Duodenal mucosa (tissue), 2 donors: Measurements from ENCODE around the gene ODAD2.

Experiments used
- H3K27ac ChIP-seq: one replicate; pipeline ENCODE4 v1.7.0; 2013; ENCODE audit warnings: low read depth, low read length
- H3K27me3 ChIP-seq, 2 donors: one replicate each; pipeline ENCODE4 v1.7.0; 2013; ENCODE audit warnings: low read length in 2 of 2, control low read depth in 1 of 2; ENCODE audit not compliant: insufficient read depth in 2 of 2, control insufficient read depth in 1 of 2
- H3K36me3 ChIP-seq, 2 donors: one replicate each; pipeline ENCODE4 v1.7.0; 2013; ENCODE audit warnings: low read length in 2 of 2, control low read depth in 1 of 2; ENCODE audit not compliant: insufficient read depth in 2 of 2, control insufficient read depth in 1 of 2
- H3K4me1 ChIP-seq, 2 donors: one replicate each; pipeline ENCODE4 v1.7.0; 2013; ENCODE audit warnings: low read length in 2 of 2, control low read depth in 1 of 2; ENCODE audit not compliant: insufficient read depth in 2 of 2, control insufficient read depth in 1 of 2
- H3K4me3 ChIP-seq, 2 donors: one replicate each; pipeline ENCODE4 v1.7.0; 2013; ENCODE audit warnings: low read length in 2 of 2, low read depth in 1 of 2
- H3K9ac ChIP-seq, 2 donors: one replicate each; pipeline ENCODE4 v1.7.0; 2013; ENCODE audit warnings: low read length in 2 of 2, low read depth in 1 of 2
- H3K9me3 ChIP-seq, 2 donors: one replicate each; pipeline ENCODE4 v1.7.0; 2013; ENCODE audit warnings: low read length in 2 of 2, control low read depth in 1 of 2; ENCODE audit not compliant: control insufficient read depth in 1 of 2

ODAD2 gene

GRCh38 chr10:27792216-27792615 lies 206.7 kb downstream of the ODAD2 start:
- Histone ChIP-seq H3K4me1 (no peaks in the 10 kb centered on the region), H3K9me3 (no peaks in the 10 kb centered on the region), H3K9ac (no peak overlapping the region), H3K36me3 (no peaks in the 10 kb centered on the region), H3K27ac (no peak overlapping the region), H3K27me3 (no peaks in the 10 kb centered on the region), H3K4me3 (no peak overlapping the region)

GRCh38 chr10:27784272-27784671 lies 214.6 kb downstream of the ODAD2 start:
- Histone ChIP-seq H3K27me3 (no peaks in the 10 kb centered on the region), H3K9ac (no peak overlapping the region), H3K36me3 (no peaks in the 10 kb centered on the region), H3K4me1 (no peaks in the 10 kb centered on the region), H3K27ac (no peak overlapping the region), H3K9me3 (no peaks in the 10 kb centered on the region), H3K4me3 (no peak overlapping the region)

GRCh38 chr10:27783660-27784059 lies 215.2 kb downstream of the ODAD2 start:
- Histone ChIP-seq H3K9me3 (no peaks in the 10 kb centered on the region), H3K9ac (no peak overlapping the region), H3K27me3 (no peaks in the 10 kb centered on the region), H3K4me1 (no peaks in the 10 kb centered on the region), H3K36me3 (no peaks in the 10 kb centered on the region), H3K27ac (no peak overlapping the region), H3K4me3 (no peak overlapping the region)

DNA sequence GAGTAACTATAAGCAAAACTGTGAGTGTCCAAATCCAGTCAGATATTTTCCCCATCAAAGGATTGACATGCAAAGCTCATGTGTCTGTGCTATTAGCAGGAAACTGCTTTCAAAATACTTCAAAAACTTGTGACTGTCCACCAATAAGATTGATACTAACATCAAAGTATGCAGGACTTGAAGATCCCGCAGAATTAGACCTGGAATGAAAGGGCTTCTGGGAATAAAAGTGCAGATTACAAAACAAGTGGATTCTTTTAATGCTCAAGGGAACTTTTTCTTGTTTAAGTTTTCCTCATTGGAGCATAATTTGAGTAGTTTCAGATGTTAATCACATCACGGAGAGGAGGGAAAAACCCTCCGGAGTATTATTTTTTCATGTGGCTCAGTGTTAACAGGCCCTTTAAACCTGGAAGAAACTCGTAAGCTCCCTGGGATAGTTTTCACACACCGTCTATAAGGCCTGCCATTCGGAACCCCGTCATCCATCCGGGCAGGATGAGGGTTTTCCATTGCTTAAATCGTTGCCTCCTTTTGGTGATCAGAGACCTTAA lies 219.3 kb downstream of the ODAD2 start:
- Histone ChIP-seq H3K36me3 (no peaks in the 10 kb centered on the region), H3K27me3 (no peaks in the 10 kb centered on the region), H3K4me3 (no peak overlapping the region), H3K27ac (no peak overlapping the region), H3K9me3 (no peaks in the 10 kb centered on the region), H3K4me1 (no peaks in the 10 kb centered on the region), H3K9ac (no peak overlapping the region)

DNA sequence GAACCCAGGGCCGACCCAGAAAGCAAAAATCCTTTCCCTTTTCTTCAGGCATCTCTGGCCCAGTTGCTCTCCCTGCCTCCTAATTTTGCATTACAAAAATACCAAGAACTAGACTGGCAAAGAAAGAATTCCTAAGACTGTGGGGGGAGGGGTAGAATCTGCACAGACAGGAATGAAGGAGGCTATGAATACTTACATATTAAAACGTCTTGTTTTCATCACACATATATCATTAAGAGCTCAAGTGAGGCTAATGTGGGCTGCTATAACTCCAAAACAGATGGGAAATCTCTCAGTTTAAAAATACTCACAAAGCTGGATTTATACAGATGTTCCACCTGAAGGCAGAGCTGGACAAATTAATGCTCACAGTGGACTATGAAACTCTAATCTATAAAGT lies 224.0 kb downstream of the ODAD2 start:
- Histone ChIP-seq H3K9ac (no peak overlapping the region), H3K4me1 (no peaks in the 10 kb centered on the region), H3K4me3 (no peak overlapping the region), H3K27ac (no peak overlapping the region), H3K9me3 (no peaks in the 10 kb centered on the region), H3K27me3 (no peaks in the 10 kb centered on the region), H3K36me3 (no peaks in the 10 kb centered on the region)

GRCh38 chr10:27771231-27771630 lies 227.6 kb downstream of the ODAD2 start:
- no peaks in the 10 kb centered on the region for H3K9me3 ChIP-seq
- H3K4me1 ChIP-seq, result no peaks in the 10 kb centered on the region
- H3K4me3 ChIP-seq, result no peak overlapping the region
- no peaks in the 10 kb centered on the region for H3K36me3 ChIP-seq
- H3K27me3 ChIP-seq, result no peaks in the 10 kb centered on the region
- no peak overlapping the region for H3K27ac ChIP-seq
- H3K9ac ChIP-seq, result no peak overlapping the region

DNA sequence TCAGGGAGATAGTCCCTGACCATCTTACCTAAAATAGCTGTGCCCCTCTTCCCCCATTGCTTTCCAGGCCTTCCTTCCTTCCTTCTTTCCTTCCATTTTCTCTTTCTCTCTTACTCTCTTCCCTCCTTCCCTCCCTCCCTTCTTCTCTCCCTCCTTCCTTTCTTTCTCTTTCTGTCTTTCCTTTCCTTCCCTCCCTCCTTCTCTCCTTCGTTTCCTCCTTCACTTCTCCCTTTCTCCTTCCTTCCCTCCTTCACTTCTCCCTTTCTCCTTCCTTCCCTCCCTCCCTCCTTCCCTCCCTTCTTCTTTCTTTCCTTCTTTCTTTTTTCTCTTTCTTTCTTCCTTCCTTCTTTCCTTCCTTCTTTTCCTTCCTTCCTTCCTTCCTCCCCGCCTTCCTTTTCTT lies 228.7 kb downstream of the ODAD2 start:
- no peaks in the 10 kb centered on the region for H3K4me1 ChIP-seq
- H3K9me3 ChIP-seq, result no peaks in the 10 kb centered on the region
- H3K27me3 ChIP-seq, result no peaks in the 10 kb centered on the region
- H3K9ac ChIP-seq, result no peak overlapping the region
- H3K4me3 ChIP-seq, result no peak overlapping the region
- no peak overlapping the region for H3K27ac ChIP-seq
- H3K36me3 ChIP-seq, result no peaks in the 10 kb centered on the region
